Calu3 (cell line): ENCODE measurements around the gene BCAS3. TPM values are rescaled to one million over a fixed set of nuclear protein-coding genes. Genes with fewer than 3 reads are reported as not detected.

Experiments
- BruUV-seq: library from RNA; stranded (reverse); fragments of 400-500 nt; replicated peaks from 2 replicates; lab custom pipeline; 2021; lab: Mats Ljungman, UMichigan
- CTCF ChIA-PET: fragments of 300-600 bp; sonication (Branson Sonifier 250); formaldehyde crosslinking; loops from one replicate; lab custom pipeline; 2022; ENCODE audit warnings: antibody characterized with exemption; lab: Charles Lee
- DNase-seq: peaks from one replicate; pipeline ENCODE4 v3.0.0; 2022
- H3K27ac Mint-ChIP-seq: one replicate; pipeline ENCODE4 v1.8.0; 2022; ENCODE audit warnings: mixed read lengths; ENCODE audit not compliant: unreplicated experiment
- H3K27me3 Mint-ChIP-seq: one replicate; pipeline ENCODE4 v1.8.0; 2022; ENCODE audit warnings: mixed read lengths; ENCODE audit not compliant: unreplicated experiment
- H3K36me3 Mint-ChIP-seq: one replicate; pipeline ENCODE4 v1.8.0; 2022; ENCODE audit warnings: mild to moderate bottlenecking, moderate library complexity, mixed read lengths; ENCODE audit not compliant: insufficient read depth, unreplicated experiment
- H3K4me1 Mint-ChIP-seq: one replicate; pipeline ENCODE4 v1.8.0; 2022; ENCODE audit warnings: mild to moderate bottlenecking, low read depth, mixed read lengths; ENCODE audit not compliant: unreplicated experiment
- H3K4me3 Mint-ChIP-seq: one replicate; pipeline ENCODE4 v1.8.0; 2022; ENCODE audit warnings: mild to moderate bottlenecking, low read depth, moderate library complexity, mixed read lengths; ENCODE audit not compliant: unreplicated experiment
- H3K9me3 Mint-ChIP-seq: one replicate; pipeline ENCODE4 v1.8.0; 2022; ENCODE audit warnings: low read depth, mixed read lengths; ENCODE audit not compliant: unreplicated experiment
- intact Hi-C: fragments of 100-400 bp; cut with micrococcal nuclease; formaldehyde crosslinking; loops from one replicate; pipeline ENCODE4 v1.10.0; 2022; ENCODE audit not compliant: unreplicated experiment
- total RNA-seq: library from RNA; stranded (reverse); gene quantifications from 2 replicates; pipeline ENCODE4 v1.2.3, GENCODE V29; 2022
- TF ChIP-seq, protein P1 (sequence below): fragments of 200-600 bp; IDR thresholded peaks from one replicate; pipeline ENCODE4 v1.8.0; 2022; ENCODE audit warnings: antibody characterized with exemption; ENCODE audit not compliant: unreplicated experiment

BCAS3 gene
- total RNA-seq, 1 experiment from 2014 or later, result 10.9 TPM

DNA sequence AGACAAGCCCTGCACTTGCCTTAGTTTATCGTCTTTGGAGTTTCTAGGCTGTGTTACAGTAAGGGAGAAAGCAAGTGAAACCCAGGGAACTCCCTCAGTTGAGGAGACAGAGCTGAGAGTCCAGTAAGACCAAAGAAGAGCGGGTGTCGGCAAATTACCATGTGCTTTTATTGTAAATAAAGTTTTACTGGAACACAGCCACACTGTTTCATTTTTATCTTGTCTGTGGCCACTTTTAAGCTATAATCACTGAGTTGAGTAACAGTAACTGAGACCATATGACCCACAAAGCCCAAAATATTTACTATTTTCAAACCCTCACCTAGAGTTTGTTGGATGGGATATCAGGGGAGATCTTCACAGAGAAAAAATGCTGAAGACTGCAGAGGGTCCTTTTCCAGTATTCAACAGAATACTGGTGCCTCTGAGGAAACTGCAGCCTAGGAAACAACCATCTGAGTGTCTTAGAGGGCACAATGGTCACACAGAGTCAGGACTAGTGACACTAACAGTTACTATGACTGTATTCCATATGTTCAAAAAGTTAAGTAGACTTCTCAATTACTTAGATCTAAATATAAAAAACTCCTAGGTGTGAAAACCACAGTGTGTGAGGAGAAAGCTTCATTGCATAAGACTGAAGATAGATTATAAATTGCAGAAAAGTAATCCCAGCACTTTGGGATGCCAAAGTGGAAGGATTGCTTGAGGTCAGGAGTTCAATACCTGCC is 370.9 kb downstream of the BCAS3 start:
- CTCF ChIA-PET, result no interaction called here
- H3K9me3 Mint-ChIP-seq, result no peaks in the 10 kb centered on the region
- H3K27ac Mint-ChIP-seq, result no peak overlapping the region

DNA sequence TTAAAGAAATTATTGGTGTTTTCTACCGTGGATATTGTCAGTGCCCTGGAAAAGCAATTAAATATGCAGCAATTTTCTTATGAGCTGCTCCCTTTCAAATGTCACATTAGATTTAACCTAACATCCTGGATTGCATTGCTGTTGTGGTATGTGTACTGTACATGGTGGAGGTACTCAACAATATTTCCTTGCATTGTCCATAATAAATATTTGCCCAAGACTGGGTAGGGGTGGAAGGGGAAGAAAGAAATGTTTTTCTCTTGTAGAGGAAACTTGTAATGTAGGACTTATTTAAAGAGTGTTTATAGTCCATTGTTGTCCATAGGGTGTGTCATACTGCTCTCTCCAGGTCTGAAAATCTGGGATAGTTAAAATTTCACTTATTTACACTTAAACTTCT is 375.8 kb downstream of the BCAS3 start:
- H3K27ac Mint-ChIP-seq, result no peak overlapping the region
- TF ChIP-seq, protein P1, sequence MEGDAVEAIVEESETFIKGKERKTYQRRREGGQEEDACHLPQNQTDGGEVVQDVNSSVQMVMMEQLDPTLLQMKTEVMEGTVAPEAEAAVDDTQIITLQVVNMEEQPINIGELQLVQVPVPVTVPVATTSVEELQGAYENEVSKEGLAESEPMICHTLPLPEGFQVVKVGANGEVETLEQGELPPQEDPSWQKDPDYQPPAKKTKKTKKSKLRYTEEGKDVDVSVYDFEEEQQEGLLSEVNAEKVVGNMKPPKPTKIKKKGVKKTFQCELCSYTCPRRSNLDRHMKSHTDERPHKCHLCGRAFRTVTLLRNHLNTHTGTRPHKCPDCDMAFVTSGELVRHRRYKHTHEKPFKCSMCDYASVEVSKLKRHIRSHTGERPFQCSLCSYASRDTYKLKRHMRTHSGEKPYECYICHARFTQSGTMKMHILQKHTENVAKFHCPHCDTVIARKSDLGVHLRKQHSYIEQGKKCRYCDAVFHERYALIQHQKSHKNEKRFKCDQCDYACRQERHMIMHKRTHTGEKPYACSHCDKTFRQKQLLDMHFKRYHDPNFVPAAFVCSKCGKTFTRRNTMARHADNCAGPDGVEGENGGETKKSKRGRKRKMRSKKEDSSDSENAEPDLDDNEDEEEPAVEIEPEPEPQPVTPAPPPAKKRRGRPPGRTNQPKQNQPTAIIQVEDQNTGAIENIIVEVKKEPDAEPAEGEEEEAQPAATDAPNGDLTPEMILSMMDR, result no peak
- no peak overlapping the region for H3K4me3 Mint-ChIP-seq
- H3K27me3 Mint-ChIP-seq, result no peaks in the 10 kb centered on the region
- no peaks in the 10 kb centered on the region for H3K4me1 Mint-ChIP-seq
- intact Hi-C loops, result no loop called here
- no peaks in the 10 kb centered on the region for H3K9me3 Mint-ChIP-seq
- BruUV-seq, result no TSS peak
- no peaks in the 10 kb centered on the region for H3K36me3 Mint-ChIP-seq
- DNase-seq, result no peak
- CTCF ChIA-PET, result interaction anchor here (0.6 kb wide), 1 partner anchor 17 kb away, joined by 3 read pairs; no protein-coding TSS in a partner anchor

More for the DNA sequence above, 370.9 kb downstream of the BCAS3 start:
- no TSS peak for BruUV-seq
- H3K4me3 Mint-ChIP-seq, result no peak overlapping the region
- H3K36me3 Mint-ChIP-seq, result no peaks in the 10 kb centered on the region
- no peaks in the 10 kb centered on the region for H3K27me3 Mint-ChIP-seq
- intact Hi-C loops, result no loop called here
- DNase-seq, result no peak
- TF ChIP-seq, protein P1, result no peak
- H3K4me1 Mint-ChIP-seq, result no peaks in the 10 kb centered on the region

- CTCF ChIA-PET, result no interaction called here
- TF ChIP-seq, protein P1, result no peak
Observed at GRCh38 chr17:61054436-61054835, 376.8 kb downstream of the BCAS3 start.

GRCh38 chr17:61057257-61057656 is 379.6 kb downstream of the BCAS3 start:
- TF ChIP-seq, protein P1, result no peak
- no TSS peak for BruUV-seq
- H3K9me3 Mint-ChIP-seq, result no peaks in the 10 kb centered on the region
- no peak overlapping the region for H3K27ac Mint-ChIP-seq
- CTCF ChIA-PET, result no interaction called here
- no peaks in the 10 kb centered on the region for H3K4me1 Mint-ChIP-seq
- H3K36me3 Mint-ChIP-seq, result no peaks in the 10 kb centered on the region
- no peak for DNase-seq
- no peaks in the 10 kb centered on the region for H3K27me3 Mint-ChIP-seq
- intact Hi-C loops, result no loop called here
- H3K4me3 Mint-ChIP-seq, result no peak overlapping the region

More at GRCh38 chr17:61054436-61054835, 376.8 kb downstream of the BCAS3 start:
- intact Hi-C loops, result no loop called here
- Mint-ChIP-seq H3K4me1 (no peaks in the 10 kb centered on the region), H3K27ac (no peak overlapping the region), H3K9me3 (no peaks in the 10 kb centered on the region), H3K4me3 (no peak overlapping the region), H3K27me3 (no peaks in the 10 kb centered on the region), H3K36me3 (no peaks in the 10 kb centered on the region)
- DNase-seq, result no peak
- no TSS peak for BruUV-seq
